Effector memory CD4-positive, alpha-beta T cell (primary cell): ENCODE results near the gene PLXND1.

Experiments used
- DNase-seq, 3 donors: peaks; one replicate each; pipeline ENCODE4 v3.0.0-alpha.2; 2020
- H3K27ac ChIP-seq: 2 replicates; pipeline ENCODE4 v1.7.0; 2013; ENCODE audit warnings: mild to moderate bottlenecking, low read length, moderate library complexity; ENCODE audit not compliant: insufficient read depth, poor library complexity, severe bottlenecking
- H3K27me3 ChIP-seq: replicated peaks from 2 replicates; pipeline ENCODE4 v1.7.0; 2013; ENCODE audit warnings: mild to moderate bottlenecking, low read length; ENCODE audit not compliant: insufficient read depth, control insufficient read depth, poor library complexity, severe bottlenecking
- H3K36me3 ChIP-seq: 2 replicates; pipeline ENCODE4 v1.7.0; 2013; ENCODE audit warnings: mild to moderate bottlenecking, low read length, moderate library complexity; ENCODE audit not compliant: control insufficient read depth, insufficient read depth
- H3K4me1 ChIP-seq: 2 replicates; pipeline ENCODE4 v1.7.0; 2013; ENCODE audit warnings: low read length, mild to moderate bottlenecking; ENCODE audit not compliant: control insufficient read depth, insufficient read depth, poor library complexity, severe bottlenecking
- H3K4me3 ChIP-seq: 2 replicates; pipeline ENCODE4 v1.7.0; 2013; ENCODE audit warnings: low read length, low read depth, mild to moderate bottlenecking; ENCODE audit not compliant: insufficient read depth, poor library complexity, severe bottlenecking
- H3K9me3 ChIP-seq: 2 replicates; pipeline ENCODE4 v1.7.0; 2013; ENCODE audit warnings: mild to moderate bottlenecking, low read length, moderate library complexity; ENCODE audit not compliant: control insufficient read depth

The PLXND1 gene

DNA sequence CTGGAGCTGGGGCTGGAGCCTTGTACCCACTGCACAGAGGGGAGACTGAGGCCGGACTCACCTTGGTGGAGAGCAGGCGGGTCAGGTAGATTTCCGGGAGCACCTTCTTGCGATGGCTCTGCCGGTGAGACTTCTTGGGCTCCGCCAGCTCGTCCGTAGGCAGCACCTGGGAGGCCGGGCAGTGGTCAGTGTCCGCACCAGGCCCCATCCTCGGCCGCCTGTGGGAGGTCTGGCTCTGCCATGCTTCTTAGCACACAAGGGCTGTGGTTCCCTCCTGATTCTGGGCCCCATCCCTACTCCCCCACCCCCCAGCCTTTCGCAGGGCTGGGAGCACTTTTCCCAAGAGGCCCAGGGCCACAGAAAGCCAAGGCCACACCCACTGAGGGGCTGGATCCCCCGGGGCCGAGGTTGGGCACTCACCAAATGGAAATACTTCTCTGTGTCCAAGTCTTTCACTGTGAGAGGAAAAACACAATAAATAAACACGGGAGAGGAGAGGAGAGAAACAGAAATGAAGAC, 46.1 kb downstream of the PLXND1 start:
- Histone ChIP-seq H3K27me3 (no peaks in the 10 kb centered on the region), H3K4me1 (no peaks in the 10 kb centered on the region), H3K4me3 (no peak overlapping the region), H3K9me3 (no peaks in the 10 kb centered on the region), H3K27ac (no peak overlapping the region), H3K36me3 (no peaks in the 10 kb centered on the region)
- DNase-seq: no peak

DNA sequence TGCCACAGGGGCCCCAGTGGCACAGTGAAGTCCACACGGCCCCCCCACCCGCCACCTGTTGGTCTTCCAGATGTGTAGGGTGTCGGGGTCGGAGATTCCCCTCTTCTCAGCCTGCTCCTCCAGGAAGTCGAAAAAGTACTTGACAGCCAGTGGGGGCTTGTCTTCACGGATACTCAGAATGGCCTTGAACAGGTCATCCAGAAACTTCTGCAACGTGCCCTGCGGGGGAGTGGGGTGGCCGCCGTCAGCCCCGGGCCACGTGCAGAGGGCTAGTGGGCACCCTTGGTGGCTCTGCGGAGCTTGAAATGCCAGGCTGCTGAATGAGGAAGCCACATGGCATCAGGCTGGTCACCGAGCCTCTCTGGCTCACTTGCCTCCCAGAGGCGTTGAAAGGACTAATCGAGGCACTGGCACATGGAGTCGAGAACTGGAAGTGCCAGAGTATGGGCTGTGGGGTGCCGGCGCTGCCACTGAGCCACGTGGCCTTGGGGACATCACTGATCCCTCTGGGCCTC, 46.9 kb downstream of the PLXND1 start:
- H3K4me1 ChIP-seq: no peaks in the 10 kb centered on the region
- no peaks in the 10 kb centered on the region for H3K27me3 ChIP-seq
- H3K4me3 ChIP-seq: no peak overlapping the region
- no peak overlapping the region for H3K27ac ChIP-seq
- H3K9me3 ChIP-seq: no peaks in the 10 kb centered on the region
- no peak for DNase-seq
- no peaks in the 10 kb centered on the region for H3K36me3 ChIP-seq

DNA sequence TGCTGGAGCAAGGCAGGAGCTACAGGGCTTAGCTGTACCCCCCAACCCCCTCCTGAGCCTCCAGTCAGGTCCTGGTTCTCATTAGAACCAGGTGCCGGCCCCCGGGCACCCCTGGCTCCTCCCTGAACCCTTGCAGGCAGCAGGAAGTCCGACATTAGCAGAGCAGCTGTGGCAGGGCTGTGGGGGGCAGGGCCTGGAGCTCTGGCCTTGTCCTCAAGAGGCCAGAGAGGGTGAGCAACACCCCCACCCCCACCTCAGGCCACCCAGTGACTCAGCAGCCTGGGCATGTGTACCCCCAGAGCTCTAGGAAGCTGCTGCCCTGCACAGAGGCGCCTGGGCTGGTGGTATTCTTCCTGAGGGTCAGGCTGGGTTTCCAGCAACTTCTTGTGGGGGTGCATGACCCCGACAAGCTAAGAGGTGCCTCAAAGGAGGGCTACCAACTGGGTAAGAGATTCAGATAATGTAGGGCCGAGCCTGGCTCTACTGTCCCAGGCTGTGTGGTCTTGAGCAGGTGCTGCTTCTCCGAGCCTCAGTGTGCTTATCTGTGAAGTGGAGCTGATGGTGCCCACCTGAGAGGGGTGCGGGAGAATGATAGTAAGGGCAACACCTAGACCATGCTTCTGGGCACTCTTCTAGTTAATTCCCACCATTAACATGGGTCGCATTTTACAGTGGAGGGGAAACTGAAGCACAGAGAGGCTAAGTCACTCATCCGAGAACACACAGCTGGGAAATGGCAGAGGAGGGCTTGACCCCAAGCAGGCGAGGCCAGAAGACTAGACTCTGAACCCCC, 47.5 kb downstream of the PLXND1 start:
- no peak for DNase-seq
- H3K4me3 ChIP-seq: no peak overlapping the region
- no peaks in the 10 kb centered on the region for H3K9me3 ChIP-seq
- H3K36me3 ChIP-seq: no peaks in the 10 kb centered on the region
- no peaks in the 10 kb centered on the region for H3K27me3 ChIP-seq
- H3K27ac ChIP-seq: no peak overlapping the region
- H3K4me1 ChIP-seq: no peaks in the 10 kb centered on the region

DNA sequence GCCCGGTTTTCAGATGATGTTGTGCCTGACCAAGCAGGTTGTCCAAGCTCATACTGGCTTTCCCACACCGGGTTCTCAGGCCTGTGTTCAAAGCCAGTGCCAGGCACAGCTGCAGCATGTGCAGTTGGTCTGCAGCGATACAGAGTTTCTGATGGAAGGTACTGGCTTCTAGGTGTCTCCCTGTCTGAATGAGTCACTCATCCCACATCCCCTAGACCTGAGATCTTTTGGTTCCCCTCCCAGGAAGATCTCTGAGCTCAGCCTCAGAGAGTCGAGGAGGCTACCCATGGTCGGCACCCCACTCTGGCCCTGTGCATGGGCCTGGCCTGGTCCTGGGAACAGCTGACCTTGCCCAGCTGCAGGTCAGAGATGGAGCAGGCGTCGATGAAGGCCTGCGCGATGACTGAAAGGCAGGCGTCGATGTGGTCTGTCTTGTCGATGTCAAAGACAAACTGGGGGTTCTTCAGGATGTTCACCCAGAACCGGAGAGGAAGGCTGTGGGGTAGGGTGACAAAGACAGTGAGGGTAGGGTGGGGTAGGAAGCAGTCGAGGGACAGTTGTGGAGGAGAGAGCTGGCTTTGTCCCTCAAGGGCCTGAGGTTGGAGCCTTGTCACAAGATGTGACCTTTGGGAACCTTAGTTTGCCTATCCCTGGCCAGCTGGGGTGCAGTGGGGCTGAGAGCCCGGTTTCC, 48.2 kb downstream of the PLXND1 start:
- Histone ChIP-seq H3K4me1 (no peaks in the 10 kb centered on the region), H3K9me3 (no peaks in the 10 kb centered on the region), H3K27me3 (no peaks in the 10 kb centered on the region), H3K4me3 (no peak overlapping the region), H3K36me3 (no peaks in the 10 kb centered on the region), H3K27ac (no peak overlapping the region)
- DNase-seq: no peak

DNA sequence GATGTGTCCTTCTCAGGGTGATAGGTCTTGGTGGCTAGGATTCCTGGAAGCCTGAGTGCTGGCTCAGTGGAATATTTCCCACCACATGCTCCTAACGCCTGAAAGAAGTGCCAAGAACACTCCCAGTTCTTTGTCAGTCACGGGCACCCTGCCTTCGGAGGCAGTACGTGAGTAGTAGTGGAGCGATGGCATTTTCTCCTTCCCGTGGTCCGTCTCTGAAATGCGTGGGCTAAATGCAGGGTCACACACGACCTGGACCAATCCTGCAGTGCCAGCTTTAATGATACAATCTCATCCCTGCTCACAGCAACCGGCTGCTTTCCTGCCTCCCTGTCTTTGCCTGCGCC, 49.0 kb downstream of the PLXND1 start:
- no peaks in the 10 kb centered on the region for H3K36me3 ChIP-seq
- H3K9me3 ChIP-seq: no peaks in the 10 kb centered on the region
- H3K4me1 ChIP-seq: no peaks in the 10 kb centered on the region
- no peak for DNase-seq
- H3K27me3 ChIP-seq: no peaks in the 10 kb centered on the region
- no peak overlapping the region for H3K4me3 ChIP-seq
- H3K27ac ChIP-seq: no peak overlapping the region

DNA sequence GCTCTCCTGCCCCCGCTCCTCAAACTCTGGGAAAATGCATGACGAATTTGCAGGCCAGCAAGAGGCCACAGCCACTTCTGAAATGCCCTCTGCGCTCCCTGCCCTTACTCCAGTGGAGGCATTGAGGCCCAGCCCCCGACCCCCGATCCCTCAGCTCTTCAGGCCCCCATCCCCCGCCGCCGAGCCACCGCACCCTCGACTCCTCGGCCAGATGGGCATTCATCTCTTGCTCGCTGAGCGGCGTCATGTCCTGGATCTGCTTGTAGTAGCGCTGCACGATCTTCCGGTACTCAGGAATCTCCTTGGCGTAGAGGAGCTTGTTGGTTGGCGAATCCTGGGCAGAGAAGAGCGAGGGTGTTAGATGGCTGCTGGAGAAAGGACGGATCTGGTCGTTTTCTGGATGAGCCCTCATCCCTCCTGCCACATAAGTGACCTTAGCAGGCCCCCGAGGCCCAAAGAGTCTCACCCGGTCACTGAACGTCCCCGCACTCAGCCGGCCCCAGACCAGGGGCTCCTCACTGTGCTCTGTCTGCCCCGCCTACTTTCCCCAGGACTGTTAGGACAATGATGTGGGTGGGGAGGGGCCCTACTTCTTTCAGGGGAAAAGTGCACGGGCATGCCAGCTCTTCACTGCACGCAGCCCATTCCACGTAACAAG, 49.5 kb downstream of the PLXND1 start:
- H3K4me3 ChIP-seq: no peak overlapping the region
- H3K27me3 ChIP-seq: no peaks in the 10 kb centered on the region
- H3K27ac ChIP-seq: no peak overlapping the region
- H3K9me3 ChIP-seq: no peaks in the 10 kb centered on the region
- no peak for DNase-seq
- no peaks in the 10 kb centered on the region for H3K4me1 ChIP-seq
- no peaks in the 10 kb centered on the region for H3K36me3 ChIP-seq

DNA sequence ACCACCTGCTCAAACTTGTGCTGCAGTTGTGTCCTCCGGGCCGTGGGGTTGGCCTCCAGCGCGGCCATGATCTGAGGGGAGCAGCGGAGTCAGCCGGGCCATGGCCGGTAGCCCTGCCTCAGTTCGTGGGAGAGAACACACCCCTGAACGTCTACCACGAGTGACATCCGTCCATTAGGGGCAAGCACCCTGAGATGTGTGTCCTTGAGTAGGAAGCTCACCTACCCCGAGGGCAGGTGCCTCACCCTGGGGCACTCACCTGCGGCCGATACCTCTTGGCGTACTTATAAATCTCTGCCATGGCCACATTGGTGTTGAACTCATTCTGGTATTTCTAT, 50.1 kb downstream of the PLXND1 start:
- H3K4me3 ChIP-seq: no peak overlapping the region
- H3K36me3 ChIP-seq: no peaks in the 10 kb centered on the region
- H3K27ac ChIP-seq: no peak overlapping the region
- DNase-seq: no peak
- no peaks in the 10 kb centered on the region for H3K9me3 ChIP-seq
- no peaks in the 10 kb centered on the region for H3K4me1 ChIP-seq
- H3K27me3 ChIP-seq: no peaks in the 10 kb centered on the region

DNA sequence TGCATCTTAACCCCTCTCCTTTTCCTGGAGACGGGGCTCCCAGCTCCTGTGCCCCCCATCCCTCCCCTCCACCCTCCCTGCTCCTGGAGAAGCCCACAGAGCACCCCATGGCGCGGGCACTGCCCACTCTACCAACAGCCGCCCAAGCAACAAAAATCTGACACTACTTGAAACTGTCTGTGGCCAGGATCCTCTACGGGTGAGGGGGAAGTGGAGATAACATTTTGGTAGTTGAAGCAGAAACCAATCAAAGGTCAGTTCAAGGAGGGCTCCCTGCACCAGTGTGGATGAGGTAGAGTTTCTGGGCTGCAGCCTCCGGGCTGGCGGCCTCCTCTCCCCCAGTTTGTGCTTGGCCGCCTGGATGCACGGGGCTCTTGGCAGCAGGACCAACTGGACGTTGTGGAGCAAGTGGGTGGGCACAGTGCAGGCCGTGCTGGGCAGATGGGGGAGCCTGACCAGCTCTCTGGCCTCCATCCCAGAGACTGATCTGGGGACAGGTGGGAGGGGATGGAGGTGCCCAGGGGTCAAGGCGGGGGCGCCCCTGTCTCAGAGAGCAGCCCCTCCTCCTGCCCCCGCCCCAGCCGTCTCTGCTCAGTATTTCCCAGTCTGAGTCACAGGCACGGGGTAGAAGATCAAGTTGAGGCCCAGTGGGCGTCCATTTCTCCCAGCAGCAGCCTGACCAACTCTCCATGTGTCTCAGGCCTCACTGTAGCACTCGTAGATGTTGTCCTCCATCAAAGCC, 50.7 kb downstream of the PLXND1 start:
- Histone ChIP-seq H3K36me3 (no peaks in the 10 kb centered on the region), H3K27me3 (no peaks in the 10 kb centered on the region), H3K4me1 (no peaks in the 10 kb centered on the region), H3K4me3 (no peak overlapping the region), H3K9me3 (no peaks in the 10 kb centered on the region), H3K27ac (no peak overlapping the region)
- no peak for DNase-seq

DNA sequence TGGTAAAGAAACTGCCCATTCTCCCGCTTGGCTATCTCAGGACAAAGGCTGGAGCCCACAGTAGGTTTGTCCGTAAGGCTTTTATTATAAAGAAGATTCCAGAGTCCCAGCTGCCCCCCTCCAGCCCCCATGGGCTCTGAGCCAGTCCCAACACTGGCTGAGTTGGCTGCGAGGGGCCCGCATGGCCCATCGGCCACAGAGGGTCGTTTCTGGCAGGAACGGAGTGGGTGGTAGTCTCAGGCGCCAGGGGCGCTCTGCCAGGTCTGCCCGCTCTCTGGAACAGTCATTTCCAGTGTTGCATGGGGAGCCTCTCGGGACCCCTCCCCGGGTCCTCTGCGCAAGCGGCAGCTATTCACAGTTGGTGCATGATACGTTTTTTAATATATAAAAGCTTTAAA, 51.3 kb downstream of the PLXND1 start:
- no peak for DNase-seq
- no peaks in the 10 kb centered on the region for H3K9me3 ChIP-seq
- no peak overlapping the region for H3K4me3 ChIP-seq
- H3K4me1 ChIP-seq: no peaks in the 10 kb centered on the region
- no peaks in the 10 kb centered on the region for H3K27me3 ChIP-seq
- no peaks in the 10 kb centered on the region for H3K36me3 ChIP-seq
- no peak overlapping the region for H3K27ac ChIP-seq
